NCI-H1436 treated with DMSO at 0.1 percent for 48 hours (cell line): Measurements from ENCODE around the gene RBM47.
"Not testable (repeated sequence)": the region's sequence is repeated elsewhere in the genome, so short reads cannot be mapped to it uniquely, and the experiment has no call there.

Experiments
- DNase-seq: peaks from one replicate; lab custom pipeline; 2025; lab: John Stamatoyannopoulos, UW

Gene RBM47

DNA sequence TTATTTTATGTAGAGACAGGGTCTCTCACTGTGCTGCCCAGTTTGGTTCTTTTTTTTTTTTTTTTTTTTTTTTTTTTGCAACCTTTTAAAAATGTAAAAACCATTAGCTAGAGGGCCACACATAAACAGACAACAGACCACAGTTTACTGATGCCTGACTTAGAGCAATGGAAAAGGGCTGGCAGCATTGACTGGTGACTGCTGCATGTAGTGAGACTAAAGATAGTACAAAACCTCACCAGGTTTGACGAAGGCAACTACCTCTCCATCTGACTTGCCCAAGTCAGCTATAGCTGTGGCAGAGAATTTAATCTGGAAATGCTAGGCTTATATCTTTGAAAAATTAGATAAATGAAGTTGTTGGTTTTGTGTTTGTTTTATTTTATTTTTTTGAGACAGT lies 102.9 kb downstream of the RBM47 start:
- DNase-seq, result no peak

DNA sequence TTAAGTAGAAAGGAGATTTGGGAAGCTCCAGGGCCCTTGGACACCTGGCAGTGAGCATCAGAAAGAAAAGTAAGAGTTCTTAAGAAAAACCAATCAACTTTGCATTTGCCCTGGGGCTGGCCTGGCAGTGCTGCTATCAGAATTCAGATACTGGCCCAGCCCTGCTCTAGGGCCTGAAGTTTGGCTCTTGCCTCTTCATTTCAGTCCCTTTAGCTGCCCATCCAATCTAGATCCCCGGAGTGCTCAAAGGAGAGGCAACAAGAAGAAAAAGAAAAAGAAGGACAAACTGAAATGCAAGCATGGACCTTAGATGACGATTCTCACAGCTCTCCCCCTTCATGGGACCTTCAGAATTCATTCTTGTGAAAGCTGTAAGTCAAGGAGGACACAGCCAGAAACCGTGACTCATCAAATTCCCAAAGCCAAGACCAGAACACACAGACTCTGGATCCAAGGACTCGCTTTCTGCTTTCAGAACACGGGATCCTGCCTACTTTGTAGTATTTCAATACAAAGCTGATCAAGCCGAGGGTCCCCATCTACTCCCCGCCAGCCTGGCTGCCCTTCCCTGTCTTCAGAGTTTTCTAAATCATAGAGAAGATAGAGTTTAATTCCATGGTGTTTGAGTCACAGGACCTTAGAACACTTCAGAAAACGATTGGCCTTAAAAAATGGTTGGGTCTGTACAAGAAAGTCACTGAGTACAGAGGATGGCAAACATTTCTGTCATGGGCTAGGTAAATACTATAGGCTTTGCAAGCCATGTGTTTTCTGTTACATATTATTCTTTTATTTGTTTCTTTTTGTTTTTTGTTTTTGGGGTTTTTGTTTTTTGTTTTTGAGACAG lies 103.7 kb downstream of the RBM47 start:
- no peak for DNase-seq

DNA sequence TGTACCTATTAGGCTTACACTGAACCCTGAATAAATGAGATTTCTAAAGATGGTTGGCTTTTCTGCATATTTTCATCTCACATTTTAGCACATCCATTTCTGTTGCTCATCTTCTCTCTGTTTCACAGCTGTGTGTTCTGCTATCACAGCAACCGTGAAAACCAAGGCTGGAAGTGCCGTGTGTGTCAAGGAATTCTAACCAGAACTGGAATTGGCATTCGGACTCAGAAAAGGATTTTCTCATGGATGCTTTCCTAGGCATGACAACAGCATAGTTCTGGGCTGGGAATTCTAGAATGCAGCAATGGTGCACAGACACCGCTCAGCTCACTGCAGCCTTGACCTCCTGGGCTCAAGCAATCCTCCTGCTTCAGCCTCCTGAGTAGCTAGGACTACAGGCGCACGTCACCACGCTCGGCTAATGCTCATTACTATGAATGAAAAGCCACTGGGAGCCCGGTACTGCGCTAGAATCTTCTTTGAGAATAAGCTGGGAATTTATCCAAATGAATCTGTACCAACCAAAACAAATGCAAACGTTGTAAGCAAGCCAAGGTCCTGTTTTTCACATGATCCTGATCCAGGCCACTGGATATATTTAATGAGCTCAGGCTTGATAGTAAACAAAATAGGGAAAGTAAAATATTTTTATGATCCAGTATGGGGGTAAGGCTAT lies 105.2 kb downstream of the RBM47 start:
- no peak for DNase-seq

DNA sequence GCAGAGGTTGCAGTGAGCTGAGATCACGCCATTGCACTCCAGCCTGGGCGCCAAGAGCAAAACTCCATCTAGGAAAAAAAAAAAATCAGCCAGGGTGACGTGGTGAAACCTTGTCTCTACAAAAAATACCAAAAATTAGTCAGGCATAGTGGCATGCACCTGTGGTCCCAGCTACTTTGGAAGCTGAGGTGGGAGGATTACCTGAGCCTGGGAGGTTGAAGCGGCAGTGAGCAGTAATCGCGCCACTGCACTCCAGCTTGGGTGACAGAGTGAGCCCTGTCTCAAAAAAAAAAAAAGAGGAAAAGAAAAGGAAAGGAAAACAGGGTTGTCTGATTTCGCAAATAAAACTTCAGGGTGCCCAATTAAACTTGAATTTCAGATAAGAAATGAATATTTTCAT lies 106.1 kb downstream of the RBM47 start:
- no peak for DNase-seq

DNA sequence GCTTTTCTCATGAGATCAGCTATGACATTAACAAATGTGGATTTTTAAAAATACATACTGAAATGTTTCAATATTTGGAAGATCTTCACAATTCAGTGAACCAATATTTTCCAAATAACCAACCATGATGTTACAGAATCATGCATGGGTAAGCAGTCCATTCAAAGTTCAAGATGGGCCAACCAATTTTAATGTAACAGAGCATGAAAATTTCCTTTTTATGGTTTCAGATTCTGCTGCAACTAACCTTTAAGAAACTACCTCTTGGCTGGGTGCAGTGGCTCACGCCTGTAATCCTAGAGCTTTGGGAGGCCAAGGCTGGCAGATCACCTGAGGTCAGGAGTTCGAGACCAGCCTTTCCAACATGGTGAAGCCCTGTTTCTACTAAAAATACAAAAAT lies 107.7 kb downstream of the RBM47 start:
- DNase-seq, result no peak

DNA sequence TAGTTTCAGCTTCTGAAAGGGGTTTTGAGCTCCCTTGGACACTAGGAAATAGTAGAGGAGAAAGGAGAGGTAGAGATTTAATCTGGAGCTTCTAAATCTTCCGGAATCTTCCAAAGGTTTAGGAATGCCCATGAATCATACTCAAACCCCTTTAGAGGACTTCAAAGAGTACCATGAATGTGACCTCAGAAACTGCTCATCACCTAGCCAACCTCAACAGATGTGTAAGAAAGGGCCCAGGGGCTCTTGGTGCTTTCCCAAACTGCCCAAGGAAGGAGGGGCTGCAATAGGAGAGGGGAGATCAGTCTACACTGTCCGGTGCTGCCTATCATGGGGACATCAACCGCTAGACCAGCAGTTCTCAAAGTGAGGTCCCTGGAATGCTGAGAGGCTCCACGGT lies 109.1 kb downstream of the RBM47 start:
- no peak for DNase-seq

DNA sequence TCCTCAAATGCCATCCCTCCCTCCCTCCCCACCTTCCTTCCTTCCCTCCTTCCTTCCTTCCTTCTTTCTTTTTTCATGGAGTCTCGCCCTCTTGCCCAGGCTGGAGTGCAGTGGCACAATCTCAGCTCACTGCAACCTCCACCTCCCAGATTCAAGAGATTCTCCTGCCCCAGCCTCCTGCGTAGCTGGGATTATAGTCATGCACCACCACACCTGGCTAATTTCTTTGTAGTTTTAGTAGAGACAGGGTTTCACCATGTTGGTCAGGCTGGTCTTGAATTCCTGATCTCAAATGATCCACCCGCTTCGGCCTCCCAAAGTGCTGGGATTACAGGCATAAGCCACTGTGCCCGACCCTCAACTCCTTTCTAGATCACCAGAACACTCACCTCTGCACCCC lies 112.6 kb downstream of the RBM47 start:
- DNase-seq, result not testable (repeated sequence)

DNA sequence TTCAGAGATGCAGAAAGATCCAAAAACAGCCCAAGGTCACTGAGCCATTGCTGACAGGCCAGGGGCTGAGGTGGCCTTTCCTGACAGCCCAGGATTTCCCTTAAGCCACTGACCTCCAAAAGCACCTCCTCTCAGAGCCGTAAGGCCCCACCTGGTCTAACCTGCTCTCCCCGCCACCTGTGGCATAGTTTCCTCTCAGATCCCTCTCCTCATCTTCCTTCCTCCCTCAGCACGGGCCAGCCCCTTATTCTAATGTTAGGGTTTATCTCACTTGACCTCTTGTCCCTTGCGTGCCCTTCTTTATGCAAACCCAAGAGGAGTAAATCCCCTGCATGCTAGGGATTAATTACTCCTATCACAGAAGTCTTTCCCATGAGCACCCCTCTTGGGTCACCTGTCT lies 113.0 kb downstream of the RBM47 start:
- no peak for DNase-seq

DNA sequence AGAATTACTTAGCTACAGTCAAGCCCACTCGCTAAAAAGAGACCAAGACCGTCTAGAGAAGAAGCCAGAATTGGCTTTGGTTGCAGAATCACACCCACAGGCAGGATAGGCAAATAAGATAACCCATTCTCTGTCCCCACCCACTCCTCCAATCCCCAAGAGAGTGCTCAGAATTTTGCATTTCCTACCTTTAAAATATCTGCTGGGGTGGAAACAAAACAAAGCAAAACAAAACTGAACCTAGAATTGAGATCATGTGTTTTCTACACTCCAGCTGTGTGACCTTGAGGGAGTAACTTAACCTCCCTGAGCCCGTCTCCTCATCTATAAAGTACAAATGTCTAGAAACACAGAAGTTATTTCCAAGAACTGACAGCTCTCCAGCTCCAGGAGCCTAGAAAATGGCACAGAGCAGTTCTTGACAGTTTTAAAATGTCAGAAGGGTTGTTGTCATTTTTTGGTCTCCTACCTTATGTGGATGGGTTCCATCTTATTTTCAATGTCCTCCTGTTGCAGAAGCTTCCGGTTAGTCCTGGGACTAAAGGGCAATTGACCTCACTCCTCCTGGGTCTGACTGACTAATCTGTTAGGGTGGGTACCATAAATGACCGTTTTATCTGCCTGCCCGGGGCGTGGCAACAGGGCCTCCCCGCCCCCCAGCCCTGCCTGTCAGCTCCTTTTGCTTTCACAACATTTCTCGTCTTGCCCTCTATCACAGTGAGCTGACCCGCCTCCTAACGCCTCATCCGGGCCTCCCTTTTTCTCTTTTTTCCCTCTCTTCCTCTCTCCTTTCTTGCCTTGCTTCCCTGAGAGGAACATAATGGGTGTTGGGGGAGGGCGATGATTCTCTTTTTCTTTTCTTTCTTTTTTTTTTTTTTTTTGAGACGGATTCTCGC lies 114.0 kb downstream of the RBM47 start:
- no peak for DNase-seq

DNA sequence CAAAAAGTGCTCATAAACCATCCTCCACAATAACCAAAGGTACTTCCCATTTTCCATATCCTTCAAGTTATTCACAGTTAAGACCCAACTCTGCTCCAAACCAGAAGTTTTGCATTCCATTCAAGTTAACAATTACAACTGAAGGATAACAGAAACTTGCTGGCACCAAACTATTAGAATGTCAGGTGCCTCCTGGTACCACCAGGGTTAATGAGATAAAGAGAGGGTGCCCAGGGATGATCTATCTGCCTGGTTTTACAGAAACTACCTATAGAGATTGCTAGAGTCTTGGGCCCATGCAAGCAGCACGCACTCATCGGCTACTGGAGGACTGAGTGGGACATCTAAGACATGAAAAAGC lies 114.6 kb downstream of the RBM47 start:
- DNase-seq, result no peak

DNA sequence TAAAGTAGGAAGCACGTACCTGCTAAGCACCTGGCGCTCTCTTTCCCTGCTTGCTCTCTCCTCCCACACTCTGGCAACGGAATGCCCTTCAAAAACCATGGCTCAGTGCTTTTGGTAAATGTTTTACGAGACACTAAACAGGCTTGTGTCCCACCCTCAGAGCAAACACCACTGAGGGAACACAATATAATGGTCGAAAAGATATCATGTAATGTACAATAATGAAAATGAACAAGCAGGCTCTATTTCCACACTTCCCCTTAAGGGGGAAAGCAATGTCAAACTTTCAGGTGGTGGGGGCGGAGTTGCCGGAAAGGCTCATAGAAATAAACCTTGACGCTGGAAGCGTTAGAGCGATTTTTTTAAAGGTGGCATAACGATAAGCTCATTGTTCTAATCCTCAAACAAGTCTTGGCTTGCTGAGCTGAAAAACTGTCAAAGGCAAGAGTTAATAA lies 115.1 kb downstream of the RBM47 start:
- no peak for DNase-seq

DNA sequence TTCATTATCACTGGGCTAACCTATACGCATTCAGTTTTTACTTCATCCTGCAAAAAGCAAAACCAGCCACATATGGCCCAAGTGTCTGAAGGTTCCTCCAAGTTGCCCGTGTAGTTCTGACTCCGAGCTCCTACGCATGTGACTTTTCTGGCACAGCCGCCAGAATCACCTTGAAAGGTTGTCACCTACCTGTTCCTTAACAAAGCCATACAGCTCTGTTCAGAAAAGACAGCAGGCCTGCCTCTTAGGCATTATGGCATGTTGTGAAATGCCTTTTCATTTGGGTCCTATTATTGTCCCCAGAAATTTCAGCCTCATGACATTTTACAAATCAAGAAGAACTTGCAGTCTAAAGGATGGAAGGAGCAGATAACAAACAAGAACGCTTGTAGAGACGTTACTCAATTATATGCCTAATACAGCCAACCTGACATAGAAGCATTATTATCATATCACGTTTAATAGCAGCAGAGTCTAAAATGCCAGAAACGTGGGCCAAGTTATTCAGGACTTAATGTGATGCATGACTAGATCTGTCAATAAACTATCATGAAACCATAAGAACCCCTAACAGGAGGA lies 118.5 kb downstream of the RBM47 start:
- DNase-seq, result no peak

DNA sequence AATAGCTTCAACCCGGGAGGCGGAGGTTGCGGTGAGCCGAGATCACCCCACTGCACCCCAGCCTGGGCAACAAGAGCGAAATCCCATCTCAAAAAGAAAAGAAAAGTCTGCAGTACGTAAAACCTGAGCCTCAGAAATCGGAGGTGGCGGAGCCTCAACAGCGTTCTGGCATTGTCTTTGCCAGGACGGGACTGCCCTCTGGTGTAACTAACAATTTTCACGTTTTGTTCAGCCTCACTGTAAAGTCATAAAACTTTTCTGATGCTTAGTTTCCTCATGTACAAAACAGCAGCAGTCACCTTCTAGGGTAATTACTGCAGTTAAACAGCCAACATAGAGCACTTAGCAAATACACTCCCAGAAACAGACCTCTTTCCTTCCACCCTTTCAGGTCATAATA lies 121.7 kb downstream of the RBM47 start:
- no peak for DNase-seq

DNA sequence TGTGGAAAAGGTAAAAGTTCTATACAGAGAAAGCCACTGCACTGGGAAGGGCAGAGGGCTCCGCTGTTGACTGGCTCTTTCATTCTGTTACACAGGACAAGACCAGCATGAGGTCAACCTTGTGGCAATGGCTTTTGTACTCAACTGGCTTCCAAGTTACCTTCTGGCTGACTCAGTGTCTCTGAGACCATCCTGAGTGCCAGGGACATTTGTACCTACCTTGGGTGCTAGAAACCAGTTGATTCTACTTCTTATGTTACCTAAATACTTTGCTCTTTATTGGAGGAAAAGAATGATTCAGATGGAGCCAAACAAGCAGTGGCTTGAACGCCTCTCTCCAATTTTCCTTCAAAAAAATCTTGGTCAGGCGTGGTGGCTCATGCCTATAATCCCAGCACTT lies 123.2 kb downstream of the RBM47 start:
- no peak for DNase-seq

DNA sequence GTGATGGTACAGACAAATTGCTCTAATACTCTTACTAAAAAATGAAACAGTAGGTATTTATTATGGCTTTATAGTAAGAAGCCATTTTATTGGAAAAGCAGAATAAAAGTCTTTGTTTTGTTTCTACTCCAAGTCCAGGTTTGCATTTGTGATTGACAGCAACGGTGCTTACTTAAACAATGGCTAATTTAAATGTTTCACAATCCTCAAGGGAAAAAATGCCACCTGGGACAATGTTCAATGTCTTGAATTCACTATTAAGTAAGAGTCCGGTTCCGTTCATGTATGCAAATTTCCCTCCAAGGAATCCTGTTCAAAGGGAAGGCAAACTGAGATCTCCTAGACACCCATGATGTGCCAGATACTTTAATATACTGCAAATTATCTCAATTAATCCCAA lies 123.6 kb downstream of the RBM47 start:
- peak; percentile 3 for DNase-seq

DNA sequence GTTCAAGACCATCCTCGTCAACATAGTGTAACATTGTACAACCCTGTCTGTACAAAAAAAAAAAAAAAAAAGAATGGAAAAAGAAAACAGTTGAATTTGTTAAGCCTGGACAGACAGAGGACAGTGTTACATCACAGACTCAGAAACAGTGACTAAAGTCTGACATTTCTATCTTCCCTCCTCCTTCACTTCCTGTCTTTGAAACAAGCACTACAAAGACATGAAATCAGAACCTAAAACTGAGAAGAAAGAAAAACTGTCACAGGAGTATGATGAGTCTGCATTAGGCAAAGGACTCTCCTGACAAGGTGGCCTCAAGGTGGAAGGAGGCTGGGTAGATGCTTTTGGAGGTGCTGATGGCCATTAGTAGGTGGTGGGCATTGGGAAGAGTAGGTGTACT lies 126.7 kb downstream of the RBM47 start:
- DNase-seq, result no peak

DNA sequence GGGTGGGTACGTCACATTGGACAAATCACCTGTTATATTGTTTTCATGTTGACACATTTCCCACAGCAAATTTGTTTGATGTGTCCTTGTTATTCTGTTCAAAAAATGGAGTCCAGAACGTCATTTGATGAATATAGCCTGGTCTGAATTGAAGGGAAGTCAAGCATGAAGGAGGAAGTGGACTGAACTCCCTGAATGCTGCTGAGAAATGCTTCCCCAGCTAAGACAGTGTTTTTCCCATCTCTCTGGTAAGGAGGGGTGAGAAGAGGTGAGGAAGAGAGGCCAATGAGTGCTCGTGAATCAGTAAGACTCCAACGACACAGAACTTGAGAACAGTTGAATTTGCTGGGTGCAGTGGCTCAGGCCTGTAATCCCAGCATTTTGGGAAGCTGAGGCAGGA lies 127.4 kb downstream of the RBM47 start:
- DNase-seq, result no peak

DNA sequence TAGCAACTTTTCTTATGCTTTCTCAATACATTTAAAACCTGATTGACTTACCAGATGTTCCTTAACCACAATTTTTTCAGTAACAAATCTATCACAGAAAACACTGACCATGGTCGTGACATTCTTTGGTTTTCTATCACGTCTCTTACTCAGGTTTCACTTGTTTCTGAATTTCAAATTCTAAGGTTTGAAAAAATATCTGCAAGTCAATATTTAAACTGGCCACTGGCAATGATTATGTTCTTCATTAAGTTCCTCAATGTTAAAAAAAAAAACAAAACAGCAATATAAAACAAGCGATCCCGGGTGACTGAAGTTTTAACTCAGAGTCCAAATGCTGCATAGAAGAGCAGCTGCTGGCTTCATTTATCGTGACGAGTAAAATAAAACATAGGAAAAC lies 128.9 kb downstream of the RBM47 start:
- no peak for DNase-seq

DNA sequence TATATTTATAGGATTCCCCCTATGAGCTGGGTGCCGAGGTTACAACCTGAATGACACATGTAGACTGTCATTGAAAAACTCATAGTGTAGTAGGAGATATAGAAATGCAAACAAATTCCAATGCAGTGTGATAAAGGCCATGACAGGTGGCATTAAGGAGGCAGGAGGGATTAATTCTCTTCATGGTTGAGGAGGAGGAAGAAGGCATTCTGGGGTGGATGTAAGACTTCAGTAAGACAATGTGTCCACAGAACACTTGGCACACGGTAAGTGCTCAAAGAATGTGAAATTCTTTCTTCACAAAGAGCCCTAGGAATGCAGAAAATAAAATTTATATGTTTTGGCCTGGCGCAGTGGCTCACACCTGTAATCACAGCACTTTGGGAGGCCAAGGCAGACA lies 136.5 kb downstream of the RBM47 start:
- DNase-seq, result no peak

DNA sequence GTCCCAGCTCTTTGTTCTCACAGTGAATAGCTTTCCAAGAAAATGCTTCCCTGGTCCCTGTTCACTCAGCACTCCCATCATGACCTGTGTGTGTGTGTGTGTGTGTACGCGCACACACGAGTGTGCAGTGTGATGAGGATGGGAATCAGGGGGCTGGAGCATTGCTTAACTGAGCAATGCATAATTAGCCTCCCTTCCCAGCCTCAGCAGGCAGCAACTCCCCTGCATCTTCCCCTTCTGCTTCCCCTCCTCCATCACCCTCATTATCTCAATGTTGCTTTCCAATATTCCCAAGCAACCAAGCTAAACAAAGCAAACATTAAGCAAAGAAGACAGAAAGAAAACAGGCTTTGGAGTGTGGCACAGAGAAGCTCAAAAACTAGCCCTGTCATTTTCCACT lies 137.0 kb downstream of the RBM47 start:
- DNase-seq, result no peak

DNA sequence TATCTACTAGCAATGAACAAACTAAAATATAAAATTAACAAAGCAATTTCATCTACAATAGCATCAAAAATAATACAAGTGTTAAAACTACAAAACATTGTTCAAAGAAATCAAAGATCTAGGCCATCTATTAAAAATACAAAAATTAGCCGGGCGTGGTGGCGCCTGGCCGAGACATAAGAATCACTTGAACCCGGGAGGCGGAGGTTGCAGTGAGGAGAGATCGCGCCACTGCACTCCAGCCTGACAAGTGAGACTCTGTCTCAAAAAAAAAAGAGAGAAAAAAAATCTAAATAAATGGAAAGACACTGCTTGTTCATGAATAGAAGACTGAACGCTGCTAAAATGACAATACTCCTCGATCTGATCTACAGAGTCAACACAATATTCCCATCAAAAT lies 139.2 kb downstream of the RBM47 start:
- no peak for DNase-seq

DNA sequence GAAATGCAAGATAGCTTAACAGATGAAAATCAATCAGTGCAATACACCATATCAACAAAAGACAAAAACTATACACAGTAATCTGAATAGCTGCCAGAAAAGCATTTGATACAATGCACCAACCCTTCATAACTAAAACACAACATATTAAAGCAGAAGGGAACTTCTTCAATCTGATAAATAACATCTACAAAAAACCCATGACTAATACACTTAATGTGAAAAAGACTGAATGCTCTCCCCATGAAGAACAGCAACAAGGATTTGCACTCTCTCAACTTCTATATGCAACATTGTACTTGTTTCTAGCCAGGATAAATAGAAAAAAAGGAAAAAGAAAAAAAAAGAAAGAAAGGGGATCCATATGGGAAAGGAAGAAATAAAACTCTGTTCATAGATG lies 139.7 kb downstream of the RBM47 start:
- no peak for DNase-seq
